HepG2 (cell line): ENCODE data around the gene KIFAP3. TPM values are rescaled to one million over a fixed set of nuclear protein-coding genes. Genes with fewer than 3 reads are reported as not detected.

Experiments
- AGO2 ChIP-seq: fragments of 200-400 bp; formaldehyde crosslinking; optimal IDR thresholded peaks from 2 replicates; pipeline ENCODE3; 2017; ENCODE audit warnings: mild to moderate bottlenecking, low read depth, low read length, moderate library complexity
- BCL6 ChIP-seq: IDR thresholded peaks from 2 replicates; pipeline ENCODE4 v1.6.1; 2016; ENCODE audit warnings: missing genetic modification reagents, missing compliant biosample characterization
- DMTF1 ChIP-seq: sonication (generic); formaldehyde crosslinking; IDR thresholded peaks from 2 replicates; pipeline ENCODE4 v1.4.0; 2020; ENCODE audit warnings: mild to moderate bottlenecking, missing genetic modification reagents
- JDP2 ChIP-seq: sonication (generic); formaldehyde crosslinking; IDR thresholded peaks from 2 replicates; pipeline ENCODE4 v1.8.1; 2022; ENCODE audit warnings: missing genetic modification reagents, borderline replicate concordance
- LCORL ChIP-seq, 2 experiments: fragments of 450-650 bp in 1 of 2; sonication (generic) in 1 of 2; formaldehyde crosslinking in 1 of 2; IDR thresholded peaks; 2 replicates each; pipeline versions ENCODE4 v1.5.0 to v1.6.1; 2017 to 2020; ENCODE audit warnings: antibody characterized with exemption in 1 of 2, missing genetic modification reagents in 1 of 2
- NKX3-1 ChIP-seq: sonication (generic); formaldehyde crosslinking; IDR thresholded peaks from 2 replicates; pipeline ENCODE4 v1.5.0; 2020; ENCODE audit warnings: missing genetic modification reagents
- NR2F6 ChIP-seq, 2 experiments: IDR thresholded peaks; 2 replicates each; pipeline ENCODE4 v1.6.1; 2016; ENCODE audit warnings: antibody characterized with exemption in 1 of 2, mild to moderate bottlenecking in 1 of 2
- POLR2G ChIP-seq: fragments of 200-400 bp; formaldehyde crosslinking; IDR thresholded peaks from 2 replicates; pipeline ENCODE4 v1.6.1; 2018; ENCODE audit warnings: mild to moderate bottlenecking, low read depth, low read length, moderate library complexity
- PPARG ChIP-seq: conservative IDR thresholded peaks from 2 replicates; pipeline ENCODE4 v1.6.1; 2016; ENCODE audit warnings: missing biosample characterization, missing genetic modification reagents
- SNRNP70 ChIP-seq: fragments of 200-400 bp; formaldehyde crosslinking; IDR thresholded peaks from 2 replicates; pipeline ENCODE4 v1.6.1; 2017; ENCODE audit warnings: mild to moderate bottlenecking, low read depth, low read length, moderate library complexity
- SP140L ChIP-seq: sonication (generic); formaldehyde crosslinking; IDR thresholded peaks from 2 replicates; pipeline ENCODE4 v1.4.0; 2020; ENCODE audit warnings: missing genetic modification reagents, borderline replicate concordance
- TFDP1 ChIP-seq: IDR thresholded peaks from 2 replicates; pipeline ENCODE4 v1.6.1; 2016; ENCODE audit warnings: missing compliant biosample characterization, missing genetic modification reagents, borderline replicate concordance
- TRAFD1 ChIP-seq: sonication (generic); formaldehyde crosslinking; IDR thresholded peaks from 2 replicates; pipeline ENCODE4 v1.5.1; 2020; ENCODE audit warnings: missing genetic modification reagents, mild to moderate bottlenecking, borderline replicate concordance
- ZFY ChIP-seq: sonication (generic); formaldehyde crosslinking; IDR thresholded peaks from 2 replicates; pipeline ENCODE4 v1.4.0; 2020; ENCODE audit warnings: missing genetic modification reagents
- ZNF501 ChIP-seq: sonication (generic); formaldehyde crosslinking; IDR thresholded peaks from 2 replicates; pipeline ENCODE4 v1.5.1; 2020; ENCODE audit warnings: mild to moderate bottlenecking, moderate library complexity, missing genetic modification reagents
- ZNF572 ChIP-seq: sonication (generic); formaldehyde crosslinking; IDR thresholded peaks from 2 replicates; pipeline ENCODE4 v1.5.1; 2020; ENCODE audit warnings: mild to moderate bottlenecking, missing genetic modification reagents
- ZNF580 ChIP-seq: IDR thresholded peaks from 2 replicates; pipeline ENCODE4 v1.6.1; 2016; ENCODE audit warnings: low read depth, borderline replicate concordance
- ZNF644 ChIP-seq: IDR thresholded peaks from 2 replicates; pipeline ENCODE4 v1.6.1; 2016; ENCODE audit warnings: low read depth
- ZNF720 ChIP-seq: sonication (generic); formaldehyde crosslinking; IDR thresholded peaks from 2 replicates; pipeline ENCODE4 v1.4.0; 2020; ENCODE audit warnings: missing genetic modification reagents
- ZNF777 ChIP-seq: sonication (generic); formaldehyde crosslinking; IDR thresholded peaks from 2 replicates; pipeline ENCODE4 v1.4.0; 2020; ENCODE audit warnings: missing genetic modification reagents
- polyA plus RNA-seq, 8 experiments: library from polyadenylated mRNA; depleted of rRNA in 3 of 8; stranded (reverse) in 7 of 8; unstranded in 1 of 8; fragments of >200 nt; fragmentation: Illumina TruSeq in 4 of 8; extraction: Trizol in 4 of 8; gene quantifications; 2 replicates each; pipeline versions ENCODE4 v1.2.1 to v1.2.3, GENCODE V29; 2011 to 2016; ENCODE audit warnings: low read depth in 4 of 8, missing spikeins in 1 of 8, mixed read lengths in 1 of 8; ENCODE audit not compliant: insufficient read depth in 1 of 8
- total RNA-seq, 5 experiments: library from RNA; depleted of rRNA; stranded (reverse); fragments of >200 nt; fragmentation: Illumina TruSeq; extraction: Trizol; gene quantifications; 2 replicates each; pipeline ENCODE4 v1.2.3, GENCODE V29; 2016; ENCODE audit warnings: low read depth in 1 of 5

KIFAP3 gene
- total and polyA plus RNA-seq, 2 of the 13 experiments (the other 11 are each of a cell fraction or from before 2014, with no cell fraction given), result 3.4 to 10.0 TPM

GRCh38 chr1:169892927-169893644, 181.4 kb downstream of the KIFAP3 start (continued):
- TF ChIP-seq ZNF720 (CRISPR knock-in tag), result no peak
- peak; percentile 73 for TF ChIP-seq POLR2G
- peak; percentile 45; the same call in 1 of the 2 replicates for TF ChIP-seq ZNF777 (CRISPR knock-in tag)
- TF ChIP-seq TRAFD1, result no peak
- TF ChIP-seq PPARG (CRISPR knock-in tag), result 0 out of 2 replicates have a peak, but pooled peaks have one; percentile 14
- TF ChIP-seq NR2F6 (IDR thresholded peaks at IDR 0.05), result no peak
- TF ChIP-seq NR2F6 (CRISPR knock-in tag; IDR thresholded peaks at IDR 0.05), result peak; percentile 57; the same call in 1 of the 2 replicates
- TF ChIP-seq TFDP1 (CRISPR knock-in tag), result 0 out of 2 replicates have a peak, but pooled peaks have one; percentile 26
- TF ChIP-seq NKX3-1 (CRISPR knock-in tag), result no peak
- TF ChIP-seq ZNF644 (CRISPR knock-in tag), result no peak
- TF ChIP-seq LCORL (IDR thresholded peaks at IDR 0.05), result no peak
- no peak for TF ChIP-seq LCORL (CRISPR knock-in tag; IDR thresholded peaks at IDR 0.05)
- peak; percentile 39; the same call in 1 of the 2 replicates for TF ChIP-seq SP140L
- TF ChIP-seq JDP2 (CRISPR knock-in tag), result no peak
- TF ChIP-seq BCL6, result no peak
- TF ChIP-seq ZNF580 (CRISPR knock-in tag), result peak; percentile 18; the same call in 1 of the 2 replicates
- TF ChIP-seq ZNF501 (CRISPR knock-in tag), result no peak
- TF ChIP-seq AGO2, result peak; percentile 80
- no peak; the same call in 1 of the 2 replicates for TF ChIP-seq ZNF572 (CRISPR knock-in tag)
- TF ChIP-seq SNRNP70, result no peak
- peak; percentile 70 for TF ChIP-seq ZFY (CRISPR knock-in tag)
- no peak for TF ChIP-seq DMTF1 (CRISPR knock-in tag)
